ENCODE measurements around the gene FHIP1B.

The FHIP1B gene

DNA sequence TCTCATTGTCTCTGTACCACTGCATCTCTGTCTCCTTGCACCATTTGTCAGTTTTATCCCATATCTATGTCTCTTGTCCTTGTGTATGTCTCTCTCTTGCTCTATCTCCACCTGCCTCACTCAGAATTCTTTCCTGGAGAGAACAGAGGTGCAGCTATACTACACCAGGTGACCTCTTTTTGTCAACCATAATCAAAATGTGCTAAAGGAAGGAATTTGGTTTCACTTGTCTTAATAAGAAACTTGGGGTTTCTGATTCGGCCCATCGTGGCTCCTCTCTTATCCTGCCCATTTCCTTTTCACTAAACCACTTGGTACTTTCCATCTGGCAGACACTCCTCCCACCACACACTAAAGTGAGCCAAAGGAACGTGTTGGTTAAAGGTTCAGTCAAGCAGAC lies 31.1 kb downstream of the FHIP1B start:
- FAIRE-seq: no peak
- DNase-seq (ENCODE audit: insufficient read length, low spot score): no peak

DNA sequence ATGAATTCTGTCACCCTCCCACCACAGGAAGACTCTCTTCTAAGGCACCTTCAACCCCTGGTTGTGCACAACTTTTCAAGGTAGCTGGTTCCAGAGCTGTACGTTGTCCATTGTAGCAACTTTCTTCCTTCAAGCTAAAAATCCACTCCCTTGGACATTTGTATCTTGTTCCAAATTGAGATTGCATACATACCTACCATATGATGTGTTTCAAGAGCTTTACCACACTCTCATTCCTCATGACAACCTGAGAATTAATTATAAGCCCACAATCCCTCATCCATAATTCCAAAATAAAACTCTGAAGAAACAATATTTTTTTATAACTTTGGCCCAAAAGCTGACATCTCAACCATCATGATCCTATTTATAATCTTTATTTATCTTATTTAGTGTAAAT lies 32.4 kb downstream of the FHIP1B start:
- FAIRE-seq (no peak), DNase-seq (ENCODE audit: insufficient read length, low spot score) (no peak)

GRCh38 chr11:6201481-6201880 lies 33.0 kb downstream of the FHIP1B start:
- no peak for DNase-seq (ENCODE audit: insufficient read length, low spot score)
- no peak for FAIRE-seq

- DNase-seq (ENCODE audit: insufficient read length, low spot score) (no peak), FAIRE-seq (no peak)
Measured at GRCh38 chr11:6200975-6201374, 33.5 kb downstream of the FHIP1B start.

- peak; percentile 16 for FAIRE-seq
- DNase-seq (ENCODE audit: insufficient read length, low spot score): no peak
Measured at GRCh38 chr11:6199174-6199810, 35.1 kb downstream of the FHIP1B start, which contains the start of gene OR52W1. Gene OR52W1 (plus strand): TSS chr11:6199224. CDS start chr11:6199224, 0 bp downstream.

GRCh38 chr11:6197466-6198200 lies 36.8 kb downstream of the FHIP1B start:
- FAIRE-seq (no peak), DNase-seq (ENCODE audit: insufficient read length, low spot score) (no peak)

- DNase-seq (ENCODE audit: insufficient read length, low spot score) (no peak), FAIRE-seq (no peak)
Measured at GRCh38 chr11:6196396-6196795, 38.0 kb downstream of the FHIP1B start.

DNA sequence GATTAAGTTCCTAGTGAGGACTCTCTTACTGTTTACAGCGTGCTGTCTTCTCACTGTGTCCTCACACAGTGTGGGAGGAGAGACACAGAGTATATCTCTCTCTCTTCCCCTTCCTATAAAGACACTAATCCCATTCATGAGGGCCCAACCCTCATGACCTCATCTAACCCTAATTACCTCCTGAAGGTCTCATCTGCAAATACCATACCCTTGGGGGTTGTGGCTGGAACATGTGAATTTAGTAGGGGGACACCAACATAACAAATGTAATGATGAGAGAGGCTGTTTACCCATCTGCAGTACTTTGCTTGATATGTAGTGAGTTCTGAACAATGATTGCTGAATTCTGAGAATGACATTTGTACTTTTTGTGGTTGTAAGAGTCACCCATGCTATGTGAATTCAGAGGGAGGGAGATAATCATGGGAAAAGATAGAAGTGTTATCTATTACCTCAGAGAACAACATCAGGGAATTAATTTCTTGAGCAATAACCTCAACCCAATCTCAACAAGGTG lies 40.3 kb downstream of the FHIP1B start:
- FAIRE-seq: no peak
- no peak for DNase-seq (ENCODE audit: insufficient read length, low spot score)

- no peak for DNase-seq (ENCODE audit: insufficient read length, low spot score)
- no peak for FAIRE-seq
Measured at GRCh38 chr11:6191742-6192141, 42.7 kb downstream of the FHIP1B start.

DNA sequence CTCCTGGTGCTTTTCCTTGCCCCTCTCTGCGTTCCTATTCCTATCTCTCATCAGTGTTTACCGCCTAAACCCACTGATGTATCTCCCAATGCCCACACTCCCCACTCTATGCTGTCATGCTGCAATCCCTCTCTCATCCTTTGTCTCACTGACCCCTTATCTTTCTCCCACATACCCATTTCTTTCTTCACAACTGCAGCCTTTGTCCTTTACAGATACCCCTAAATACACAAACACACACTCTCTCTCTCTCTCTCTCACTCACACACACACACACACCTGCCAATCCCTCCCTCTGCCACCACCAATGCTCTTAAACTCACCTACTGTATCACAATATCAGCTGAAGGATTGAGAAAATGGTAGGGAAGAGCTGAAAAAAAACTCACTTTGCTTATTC lies 59.0 kb downstream of the FHIP1B start:
- no peak for DNase-seq (ENCODE audit: insufficient read length, low spot score)
- no peak for FAIRE-seq

DNA sequence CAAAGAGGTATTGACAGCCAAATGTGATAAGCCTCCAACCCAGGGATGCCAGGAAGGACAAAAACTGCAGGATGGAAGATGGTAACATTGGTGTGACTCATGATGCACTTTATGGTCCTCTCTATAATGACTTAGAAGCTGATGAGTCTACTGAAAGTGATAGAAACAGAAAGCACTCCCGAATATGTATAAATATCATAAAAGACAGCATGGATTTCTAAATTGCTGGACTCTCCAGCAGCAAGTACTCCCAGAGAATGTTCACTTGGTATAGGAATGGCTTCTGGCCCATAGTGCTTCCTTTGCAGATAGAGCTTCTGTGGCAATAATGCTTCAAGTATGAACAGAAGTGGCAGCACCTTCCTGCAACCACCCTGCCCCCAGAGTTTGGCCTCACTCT lies 64.2 kb downstream of the FHIP1B start, which contains the start of gene OR52B2:
Gene OR52B2 (minus strand): TSS at position 101 of the 400 bp plus-strand sequence. CDS start 0 bp downstream, at position 101.
- FAIRE-seq (no peak), DNase-seq (ENCODE audit: insufficient read length, low spot score) (no peak)

Measured in HTR-8/SVneo (cell line).